GM19351 (cell line): ENCODE results near the gene ARIH2.

Experiments
- ATAC-seq: cut with Tn5 transposase; IDR thresholded peaks from one replicate; pipeline ENCODE4 v1.9.1; 2021; ENCODE audit warnings: mild to moderate bottlenecking, moderate library complexity; ENCODE audit not compliant: unreplicated experiment

Gene ARIH2

DNA sequence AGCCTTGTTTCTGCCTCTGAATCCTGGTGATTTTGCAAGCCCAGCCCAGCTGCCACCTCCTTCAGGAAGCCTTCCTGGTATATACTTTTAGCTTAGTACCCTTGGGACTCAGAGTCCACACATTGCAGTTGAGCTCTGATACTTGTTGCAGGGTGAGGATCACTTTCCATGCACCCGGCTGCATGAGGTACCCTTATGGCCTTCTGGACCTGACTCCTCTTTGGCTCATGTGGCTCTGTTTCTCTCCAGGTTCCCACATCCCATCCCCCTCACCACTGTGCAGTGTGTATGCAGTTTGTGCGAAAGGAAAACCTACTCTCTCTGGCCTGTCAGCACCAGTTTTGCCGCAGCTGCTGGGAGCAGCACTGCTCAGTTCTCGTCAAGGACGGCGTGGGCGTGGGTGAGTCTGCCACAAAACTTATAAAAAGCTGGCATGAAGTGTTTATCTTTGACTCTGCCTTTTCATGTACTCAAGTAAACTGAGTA lies 48.3 kb downstream of the ARIH2 start:
- no peak for ATAC-seq

DNA sequence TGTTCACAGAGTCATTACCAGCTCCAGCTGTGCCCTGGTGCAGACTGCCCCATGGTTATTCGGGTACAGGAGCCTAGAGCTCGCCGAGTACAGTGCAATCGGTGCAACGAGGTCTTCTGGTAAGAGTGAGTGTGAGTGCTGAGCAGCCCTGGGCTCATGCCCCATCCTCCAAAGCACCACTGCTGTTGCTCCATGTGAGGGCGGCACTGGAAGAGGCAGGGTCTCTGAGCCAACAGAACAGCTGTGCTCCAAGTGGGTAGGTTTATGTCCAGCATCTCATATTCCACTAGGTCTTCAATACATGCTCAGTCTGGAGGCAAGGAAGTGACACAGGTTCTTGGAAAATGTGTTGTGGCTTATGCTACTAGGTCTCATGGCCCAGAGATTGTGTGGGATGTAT lies 51.9 kb downstream of the ARIH2 start:
- ATAC-seq: no peak

DNA sequence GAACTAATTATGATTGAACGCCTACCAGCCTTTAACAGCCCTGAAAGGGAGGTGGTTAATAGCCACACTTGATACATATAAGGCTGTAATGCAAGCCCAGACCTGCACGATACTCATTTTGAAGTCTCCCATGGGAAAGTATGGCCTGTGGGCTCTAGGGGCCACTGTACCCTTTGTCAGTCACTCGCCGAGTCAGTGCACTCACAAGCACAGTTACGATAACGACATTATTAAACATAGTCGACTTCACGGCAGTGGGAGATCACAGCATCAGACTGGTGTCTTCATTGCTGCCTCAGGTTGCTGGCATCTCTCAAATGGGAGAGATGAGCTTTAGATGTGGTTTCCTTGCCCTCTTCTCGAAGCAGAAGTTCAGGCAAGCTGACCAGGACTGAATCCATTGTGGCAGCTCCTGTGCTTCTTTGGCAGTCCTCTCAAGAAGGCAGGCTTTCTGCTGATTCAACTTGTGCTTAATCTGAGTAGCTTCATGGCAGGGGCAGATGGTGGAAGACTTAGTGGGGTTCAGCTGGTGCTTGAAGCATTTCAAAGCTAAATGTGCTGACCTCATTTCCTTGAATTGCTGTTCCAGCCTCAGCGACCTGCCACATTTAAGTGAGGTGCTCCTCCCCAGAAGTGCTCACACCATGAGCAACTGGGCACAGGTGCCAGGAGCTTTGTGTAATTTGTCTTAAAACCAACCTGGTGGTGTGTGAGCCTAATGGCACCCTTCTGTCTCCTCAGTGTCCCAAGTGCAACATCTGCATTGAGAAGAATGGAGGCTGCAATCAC lies 55.6 kb downstream of the ARIH2 start:
- no peak for ATAC-seq

DNA sequence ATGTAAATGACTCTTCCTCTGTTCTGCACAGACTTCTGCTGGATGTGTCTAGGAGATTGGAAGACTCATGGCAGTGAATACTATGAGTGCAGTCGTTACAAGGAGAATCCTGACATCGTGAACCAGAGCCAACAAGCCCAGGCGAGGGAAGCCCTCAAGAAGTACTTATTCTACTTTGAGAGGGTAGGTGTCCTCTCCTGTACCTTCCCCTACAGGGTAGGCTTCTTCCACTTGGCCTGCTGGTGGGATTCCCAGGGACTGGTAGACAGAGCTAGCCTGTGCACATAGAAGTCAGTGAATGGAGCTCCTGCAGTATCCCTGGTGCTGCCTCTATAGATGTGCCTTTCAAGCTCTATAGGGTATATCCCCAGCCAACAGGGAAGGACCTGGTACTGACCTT lies 60.8 kb downstream of the ARIH2 start:
- ATAC-seq: no peak

DNA sequence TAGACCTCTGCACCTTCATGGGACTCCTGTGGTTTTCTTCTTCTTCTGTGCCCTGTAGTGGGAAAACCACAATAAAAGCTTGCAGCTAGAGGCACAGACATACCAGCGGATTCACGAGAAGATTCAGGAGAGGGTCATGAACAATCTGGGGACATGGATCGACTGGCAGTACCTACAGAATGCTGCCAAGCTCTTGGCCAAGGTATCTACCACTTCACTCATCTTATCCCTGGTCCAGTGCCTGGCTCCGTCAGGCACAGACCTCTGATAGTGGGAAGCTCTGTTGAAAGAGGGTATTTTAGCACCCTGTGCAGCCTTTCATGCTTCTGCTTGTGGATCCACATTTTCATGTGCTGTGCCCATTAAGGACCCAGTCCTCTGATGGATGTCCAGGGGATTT lies 61.7 kb downstream of the ARIH2 start:
- ATAC-seq: no peak

DNA sequence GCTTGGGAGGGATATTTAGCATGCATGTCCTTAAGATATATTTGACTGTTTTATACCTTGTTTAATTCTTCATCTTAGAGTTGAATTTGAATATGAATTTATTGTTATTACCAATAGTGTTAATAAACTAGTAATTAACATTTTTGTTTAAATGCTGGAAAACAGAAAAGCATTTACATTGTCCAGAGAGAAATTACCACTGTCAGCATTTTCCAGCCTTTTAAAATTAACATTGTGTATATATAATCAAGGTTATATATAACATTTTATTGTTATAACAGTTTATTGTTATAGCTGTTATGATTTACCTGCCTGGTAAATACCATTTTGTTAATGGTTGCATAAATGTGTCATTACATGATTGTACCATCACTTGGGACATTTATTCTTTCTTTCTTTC lies 63.4 kb downstream of the ARIH2 start:
- no peak for ATAC-seq

DNA sequence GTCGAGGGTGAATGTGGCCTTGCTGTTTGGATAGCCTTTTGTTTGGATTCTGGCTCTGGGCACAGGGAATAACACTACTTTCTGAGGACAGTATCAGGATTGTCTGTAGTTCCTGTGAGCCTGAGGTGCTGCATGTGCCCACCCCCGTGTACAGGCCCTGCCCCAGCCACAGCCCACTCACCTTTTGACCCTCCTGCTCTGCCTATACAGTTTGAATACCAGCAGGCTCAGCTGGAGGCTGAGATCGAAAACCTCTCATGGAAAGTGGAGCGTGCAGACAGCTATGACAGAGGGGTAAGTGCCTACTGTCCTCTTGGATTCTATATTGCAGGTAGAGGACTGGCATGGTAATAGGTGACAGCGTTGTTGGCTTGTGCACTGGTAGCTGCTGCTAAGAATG lies 64.0 kb downstream of the ARIH2 start:
- no peak for ATAC-seq

DNA sequence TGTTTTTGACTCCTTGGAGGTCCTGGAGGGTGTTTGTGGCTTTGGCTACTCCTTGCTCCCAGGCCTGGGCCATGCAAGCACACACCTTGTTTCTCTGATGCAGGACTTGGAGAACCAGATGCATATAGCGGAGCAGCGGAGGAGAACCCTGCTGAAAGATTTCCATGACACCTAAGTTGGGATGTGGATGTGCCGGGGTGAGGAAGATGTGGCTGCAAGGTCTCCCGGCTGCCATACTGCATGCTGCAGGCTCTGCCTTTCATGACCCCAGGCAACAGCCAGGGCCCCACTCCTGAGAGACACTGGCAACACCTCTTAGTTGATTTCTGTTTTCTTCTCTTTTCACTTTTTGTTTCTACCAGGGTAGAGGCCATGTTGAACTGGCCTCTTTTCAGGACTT lies 64.5 kb downstream of the ARIH2 start:
- no peak for ATAC-seq

DNA sequence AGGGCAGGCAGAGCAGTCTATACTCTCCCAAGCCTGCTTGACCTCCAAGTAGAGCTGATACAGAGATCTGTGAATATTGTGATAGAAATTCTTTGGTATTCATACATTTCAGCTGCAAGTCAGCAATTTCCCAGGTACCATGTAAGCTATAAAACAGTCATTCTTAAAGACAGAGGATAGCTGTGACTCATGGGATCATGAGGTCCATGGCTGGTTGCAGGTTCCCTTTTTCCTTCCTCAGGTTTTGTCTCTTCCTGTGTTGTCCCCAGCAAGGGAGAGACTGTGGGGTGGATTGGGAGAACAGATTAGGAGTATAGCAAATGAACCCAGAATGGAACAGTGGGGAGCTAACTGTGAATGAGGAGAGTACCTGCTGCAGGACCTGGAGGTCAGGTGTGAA lies 66.0 kb downstream of the ARIH2 start:
- ATAC-seq: no peak

DNA sequence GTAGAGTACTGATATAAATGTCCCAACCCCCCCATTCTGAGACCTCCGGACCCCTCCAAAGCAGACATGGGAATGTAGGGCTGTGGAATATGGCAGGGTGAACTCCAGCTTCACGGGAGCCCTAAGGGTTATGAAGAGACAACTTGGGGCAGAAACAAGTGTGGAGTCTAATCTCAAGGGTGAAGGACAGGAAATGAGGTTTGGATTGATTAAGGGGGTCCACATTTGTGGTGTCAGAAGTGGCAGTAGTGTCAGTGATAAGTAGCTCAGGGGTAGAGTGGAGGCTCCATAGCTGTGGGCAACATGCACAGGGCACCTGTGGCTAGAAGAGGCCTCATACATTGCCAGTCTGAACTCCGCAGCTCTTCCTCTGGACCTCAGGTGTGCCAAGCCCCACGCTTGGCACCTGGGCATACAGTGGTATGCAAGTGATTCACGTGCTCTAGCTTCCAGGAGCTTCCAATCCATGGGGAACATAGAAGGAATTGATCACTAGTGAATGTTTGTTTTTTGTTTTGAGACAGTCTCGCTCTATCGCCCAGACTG lies 67.3 kb downstream of the ARIH2 start:
- ATAC-seq: no peak

DNA sequence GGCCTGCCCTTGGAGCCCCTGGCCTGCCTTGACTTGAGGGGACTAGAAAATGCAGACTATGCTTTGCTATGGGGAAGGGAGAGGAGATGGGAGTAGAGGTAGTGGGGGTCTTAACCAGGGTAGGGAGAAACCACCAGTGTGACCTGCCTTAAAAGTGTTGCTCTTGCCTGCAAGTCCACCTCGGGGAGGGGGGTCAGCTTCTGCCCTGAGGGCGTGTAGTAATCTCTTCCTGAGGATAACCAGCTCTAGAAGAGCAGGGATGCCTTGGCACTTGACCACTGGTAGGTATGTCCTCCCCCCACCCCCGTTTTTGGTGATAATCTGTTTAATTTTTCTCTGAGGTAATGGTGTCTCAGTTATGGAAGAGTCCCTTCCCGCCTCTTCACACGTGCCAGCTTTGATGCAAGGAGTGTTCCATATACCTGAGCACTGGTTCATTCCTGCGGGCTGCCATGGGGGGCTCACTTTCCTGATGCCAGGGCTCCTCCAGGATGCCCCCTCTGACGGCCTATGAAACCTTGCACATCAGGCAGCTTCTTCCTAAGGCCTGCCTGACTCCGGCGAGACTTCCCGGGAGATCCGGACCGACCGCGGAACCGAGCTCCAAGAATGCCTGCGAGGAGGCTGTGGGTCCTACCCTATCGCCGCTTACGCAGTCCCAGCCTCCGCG lies 70.6 kb downstream of the ARIH2 start:
- ATAC-seq: no peak

DNA sequence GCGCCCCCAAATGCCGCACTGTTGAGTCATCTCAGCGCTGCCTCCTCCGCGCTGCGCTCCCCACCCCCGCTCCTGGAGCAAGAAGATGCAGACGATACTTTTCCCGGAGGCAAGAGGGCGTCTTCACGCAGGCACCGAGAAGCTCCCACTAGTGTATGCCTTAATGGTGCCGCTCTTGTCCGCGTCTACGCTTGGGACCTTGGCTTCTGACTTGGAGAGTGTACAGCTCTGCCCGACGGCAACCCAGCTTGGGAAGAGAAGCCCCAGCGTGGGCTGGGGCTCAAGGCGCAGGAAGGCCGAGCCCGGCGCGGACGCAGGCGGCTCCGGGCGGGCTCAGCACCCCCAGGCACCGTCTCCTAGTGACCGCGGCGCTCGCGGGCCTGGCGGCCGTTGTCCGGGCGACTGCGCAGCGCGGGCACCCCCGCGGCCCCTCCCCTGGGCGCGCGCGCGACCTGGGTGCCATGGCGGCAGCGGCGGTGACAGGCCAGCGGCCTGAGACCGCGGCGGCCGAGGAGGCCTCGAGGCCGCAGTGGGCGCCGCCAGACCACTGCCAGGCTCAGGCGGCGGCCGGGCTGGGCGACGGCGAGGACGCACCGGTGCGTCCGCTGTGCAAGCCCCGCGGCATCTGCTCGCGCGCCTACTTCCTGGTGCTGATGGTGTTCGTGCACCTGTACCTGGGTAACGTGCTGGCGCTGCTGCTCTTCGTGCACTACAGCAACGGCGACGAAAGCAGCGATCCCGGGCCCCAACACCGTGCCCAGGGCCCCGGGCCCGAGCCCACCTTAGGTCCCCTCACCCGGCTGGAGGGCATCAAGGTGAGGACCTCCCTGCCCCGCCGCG lies 71.4 kb downstream of the ARIH2 start, which contains the start of gene P4HTM:
TSS of gene P4HTM (plus strand) at position 446 of the 840 bp plus-strand sequence. CDS start at position 462, 16 bp downstream.
- peak; percentile 57 for ATAC-seq

DNA sequence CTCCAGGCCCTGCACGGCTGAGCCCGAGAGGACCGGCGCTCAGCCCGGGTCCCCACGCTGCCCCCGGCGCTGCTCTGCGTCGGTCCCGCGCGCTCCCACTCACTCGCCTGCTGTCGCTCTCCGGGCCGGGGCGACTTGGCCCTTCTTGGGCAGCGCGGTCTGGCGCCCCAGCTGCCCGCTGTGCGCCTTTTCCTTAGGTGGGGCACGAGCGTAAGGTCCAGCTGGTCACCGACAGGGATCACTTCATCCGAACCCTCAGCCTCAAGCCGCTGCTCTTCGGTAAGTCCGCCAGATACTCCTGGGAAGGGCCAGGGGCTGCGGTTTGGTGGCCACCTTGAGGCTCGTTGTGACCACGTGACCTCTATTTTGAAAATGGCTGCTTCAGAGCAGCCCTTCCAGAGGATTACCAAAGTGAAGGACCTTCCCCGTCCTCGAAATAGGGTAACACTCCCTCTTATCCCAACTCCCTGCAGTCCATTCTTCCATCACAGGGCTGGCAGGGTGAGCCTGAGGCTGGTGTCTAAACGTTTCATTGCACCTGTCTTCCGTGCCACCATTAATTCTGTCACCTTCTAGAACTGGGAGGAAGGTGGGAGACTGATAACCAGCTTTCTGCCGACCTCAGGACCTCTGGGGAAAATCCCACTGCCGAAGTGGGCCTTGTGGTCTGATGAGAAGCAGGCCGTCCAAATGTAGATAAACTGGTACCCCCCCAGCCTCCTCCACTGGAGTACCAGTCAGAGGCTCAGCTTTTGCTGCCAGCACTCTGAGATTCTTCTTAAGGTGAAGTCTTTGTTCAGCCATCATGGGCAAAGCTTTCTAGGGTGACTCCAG lies 72.2 kb downstream of the ARIH2 start:
- peak; percentile 18 for ATAC-seq

DNA sequence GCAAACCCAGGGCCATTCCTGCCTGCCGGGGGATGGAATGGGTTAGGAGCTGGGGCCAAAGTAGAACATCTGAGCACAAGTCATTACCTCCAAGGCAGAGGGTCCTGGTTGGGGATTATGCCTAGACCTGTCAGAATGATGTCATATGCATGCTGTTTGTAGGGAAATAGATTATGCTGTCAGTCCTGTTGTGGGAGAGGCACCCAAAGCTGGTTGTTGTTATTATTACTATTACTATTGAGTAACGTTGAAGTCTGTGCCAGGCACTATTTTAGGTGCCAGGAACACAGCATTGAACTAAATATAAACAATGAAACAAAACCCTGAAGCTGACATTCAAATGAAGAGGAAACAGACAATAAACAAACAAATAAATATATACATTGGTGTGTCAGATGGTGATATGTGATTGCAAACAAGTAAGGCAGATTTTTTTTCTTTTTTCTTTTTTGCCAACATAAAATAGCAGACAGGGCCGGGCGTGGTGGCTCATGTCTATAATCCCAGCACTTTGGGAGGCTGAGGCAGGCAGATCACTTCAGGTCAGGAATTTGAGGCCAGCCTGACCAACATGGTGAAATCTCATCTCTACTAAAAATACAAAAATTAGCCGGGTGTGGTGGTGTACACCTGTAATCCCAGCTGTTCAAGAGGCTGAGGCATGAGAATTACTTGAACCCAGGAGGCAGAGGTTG lies 73.4 kb downstream of the ARIH2 start:
- ATAC-seq: no peak

DNA sequence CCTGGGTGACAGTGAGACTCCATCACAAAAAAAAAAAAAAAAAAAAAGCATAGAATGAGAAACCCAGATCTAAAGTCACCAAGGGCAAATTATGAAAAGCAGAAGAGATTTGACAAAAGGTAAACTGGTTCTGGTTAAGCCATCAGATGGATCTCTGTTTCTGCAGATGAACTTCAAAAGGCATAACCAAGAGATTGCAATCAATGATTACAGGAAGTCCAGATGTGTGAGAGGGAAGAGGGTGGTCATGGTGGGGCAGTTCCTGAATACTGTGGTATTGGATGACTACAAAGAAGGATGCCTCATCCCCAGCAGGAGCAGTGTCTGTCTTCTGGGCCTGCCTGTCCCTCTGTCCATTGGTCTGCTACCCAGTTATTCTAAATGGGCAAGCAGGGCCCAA lies 75.2 kb downstream of the ARIH2 start:
- no peak for ATAC-seq

DNA sequence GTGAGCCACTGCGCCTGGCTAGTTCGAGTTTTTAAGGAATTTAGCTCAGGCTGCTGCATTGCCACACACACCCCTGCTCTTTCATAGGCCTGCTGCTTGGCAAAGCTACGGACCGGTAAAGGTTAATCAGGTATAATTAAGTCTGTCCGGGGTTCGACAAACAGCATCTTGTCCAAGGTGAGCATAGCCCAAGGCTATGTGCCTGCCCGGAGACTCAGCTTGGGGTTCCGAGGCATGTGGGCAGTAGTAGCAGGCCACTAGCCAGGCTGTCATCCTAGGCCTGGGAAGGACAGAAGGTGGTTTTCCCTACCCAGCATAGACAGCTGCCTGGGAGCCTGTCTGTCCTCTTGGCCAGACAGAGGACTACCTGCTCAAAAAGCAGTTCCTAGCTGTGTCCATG lies 78.0 kb downstream of the ARIH2 start:
- ATAC-seq: no peak

DNA sequence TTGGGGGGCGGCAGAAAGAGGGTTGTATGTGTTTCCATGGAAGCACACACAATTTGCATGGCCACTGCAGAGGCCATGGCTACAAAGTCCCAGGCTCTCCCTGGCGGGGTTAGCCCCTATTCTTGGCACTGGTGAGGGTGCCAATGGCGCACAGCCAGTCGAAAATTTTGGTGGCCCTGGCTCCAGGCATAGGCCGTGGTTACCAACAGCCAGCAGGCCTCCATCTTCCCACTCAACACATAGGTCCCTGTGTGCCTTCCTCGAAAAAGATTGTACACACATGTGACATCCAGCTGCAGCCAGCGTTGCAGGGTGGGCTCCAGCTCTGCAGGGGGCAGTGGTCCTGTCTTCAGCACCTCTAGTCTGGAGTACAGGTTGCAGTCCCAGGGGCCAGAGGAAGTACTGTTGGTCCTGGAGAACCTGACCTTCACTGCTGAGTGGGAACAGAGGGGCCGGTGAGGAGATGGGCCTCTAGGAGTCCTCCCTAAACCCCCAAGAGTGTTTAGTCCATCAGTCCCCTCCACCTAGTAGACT lies 78.5 kb downstream of the ARIH2 start:
- ATAC-seq: no peak

DNA sequence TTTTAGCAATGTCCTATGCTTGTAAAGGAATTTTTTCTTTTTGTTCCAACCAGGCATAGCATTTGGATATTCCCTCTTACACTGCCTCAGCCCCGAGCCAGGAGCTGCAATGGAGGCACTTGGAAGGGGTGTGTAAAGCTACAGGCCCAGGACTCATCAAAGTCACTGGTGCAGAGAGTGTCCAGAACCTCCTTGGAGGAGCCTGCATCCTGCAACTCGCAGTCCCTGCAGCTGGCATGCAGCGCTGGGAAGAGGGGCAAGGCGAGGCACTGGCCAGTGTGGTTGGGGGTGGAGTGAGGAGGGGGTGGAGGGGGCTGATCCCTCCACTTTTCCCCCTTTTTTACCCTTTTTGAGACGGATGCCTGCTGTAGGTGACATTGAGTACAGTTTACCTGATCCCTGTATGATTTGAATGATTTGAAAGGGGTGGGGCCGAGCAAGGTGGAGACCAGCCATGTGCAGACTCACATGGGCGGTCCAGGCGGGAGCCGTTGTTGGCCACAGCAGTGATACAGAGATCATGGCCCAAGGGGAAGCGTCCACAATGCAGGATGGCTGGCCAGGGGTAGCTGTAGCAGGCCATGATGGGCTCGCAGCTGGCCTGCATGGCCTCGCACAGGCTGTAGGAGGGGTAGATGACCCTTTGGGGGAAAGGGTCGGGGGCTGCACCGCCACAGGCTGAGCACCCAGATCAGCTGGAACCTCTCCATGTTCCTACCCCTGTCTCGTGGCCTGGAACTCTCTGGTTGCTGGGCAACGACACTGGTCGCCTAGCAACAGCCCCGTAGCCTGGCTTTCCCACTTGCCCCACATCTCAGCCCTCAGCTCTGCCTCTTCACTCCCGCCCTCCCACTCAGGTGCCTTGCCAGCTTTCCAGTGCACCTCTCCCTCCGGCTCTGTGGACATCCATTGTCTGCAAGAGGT lies 79.3 kb downstream of the ARIH2 start:
- ATAC-seq: no peak
